K562 (cell line): ENCODE results near the gene ANKMY2. TPM values are rescaled to one million over a fixed set of nuclear protein-coding genes. Genes with fewer than 3 reads are reported as not detected.

Source experiments
- ATAC-seq: fragments of 200-7000 bp; cut with Tn5 transposase; 3 replicates; pipeline ENCODE4 v1.9.1; 2020; ENCODE audit warnings: moderate library complexity
- BruUV-seq: library from RNA; stranded (reverse); fragments of 400-500 nt; replicated peaks from 2 replicates; lab custom pipeline; 2021; lab: Mats Ljungman, UMichigan
- CTCF ChIA-PET: fragments of 300-600 bp; formaldehyde crosslinking; extraction: SDS; loops from one replicate; lab custom pipeline; 2021; ENCODE audit warnings: low intra/inter-chr PET ratio; lab: Yijun Ruan, JAX
- POLR2A ChIA-PET: fragments of 300-600, 350-650 bp; sonication (Branson Sonifier 250); formaldehyde crosslinking; extraction: SDS; loops from one replicate; lab custom pipeline; 2021; ENCODE audit warnings: antibody characterized with exemption, inconsistent platforms; lab: Yijun Ruan, JAX
- DNase-seq, 4 experiments: peaks; one replicate each; pipeline versions ENCODE4 v3.0.0 to v3.0.0-alpha.2; 2011 to 2018; ENCODE audit warnings: low spot score in 3 of 4, mixed read lengths in 3 of 4; ENCODE audit errors: extremely low read depth in 1 of 4
- FAIRE-seq: peaks from 2 replicates; lab custom pipeline; 2011; peaks lifted over from hg19 to GRCh38; lab: Jason Lieb, UNC
- H2AFZ ChIP-seq: 2 replicates; pipeline ENCODE4 v1.6.0; 2011; ENCODE audit warnings: low read depth, low read length, control low read depth, inconsistent platforms
- H3K27ac ChIP-seq: fragments of 200-600 bp; 3 replicates; pipeline ENCODE4 v1.8.0; 2011; ENCODE audit warnings: low read depth, mild to moderate bottlenecking, control low read depth, inconsistent platforms, low read length, moderate library complexity, mixed read lengths; ENCODE audit errors: extremely low read depth
- H3K27me3 ChIP-seq, 2 experiments: fragments of 300-600 bp in 1 of 2; 2 replicates in 1 of 2; 3 replicates in 1 of 2; pipeline versions ENCODE4 v1.6.0 to v1.8.0; 2011; ENCODE audit warnings: inconsistent platforms in 2 of 2, low read length in 2 of 2, mild to moderate bottlenecking in 1 of 2, mixed read lengths in 1 of 2, moderate library complexity in 1 of 2; ENCODE audit not compliant: control insufficient read depth in 2 of 2, insufficient read depth in 2 of 2
- H3K36me3 ChIP-seq: fragments of 300-600 bp; 3 replicates; pipeline ENCODE4 v1.8.0; 2011; ENCODE audit warnings: mild to moderate bottlenecking, low read length, inconsistent platforms; ENCODE audit not compliant: control insufficient read depth, insufficient read depth
- H3K4me1 ChIP-seq, 2 experiments: fragments of 200-600 bp in 1 of 2; replicated peaks in 1 of 2; 2 replicates in 1 of 2; 3 replicates in 1 of 2; pipeline versions ENCODE4 v1.5.1 to v1.8.0; 2011; ENCODE audit warnings: inconsistent platforms in 2 of 2, low read length in 2 of 2, mild to moderate bottlenecking in 1 of 2, mixed read lengths in 1 of 2, moderate library complexity in 1 of 2; ENCODE audit not compliant: control insufficient read depth in 2 of 2, insufficient read depth in 2 of 2
- H3K4me2 ChIP-seq: 2 replicates; pipeline ENCODE4 v1.6.1; 2011; ENCODE audit warnings: low read length, control low read depth, inconsistent platforms, mixed read lengths; ENCODE audit not compliant: insufficient read depth
- H3K4me3 ChIP-seq: fragments of 200-600 bp; sonication (generic), shearing (Covaris generic); 2 replicates; pipeline ENCODE4 v1.5.1; 2016; ENCODE audit warnings: control low read depth, inconsistent platforms
- H3K79me2 ChIP-seq: fragments of 200-600 bp; 3 replicates; pipeline ENCODE4 v1.8.0; 2011; ENCODE audit warnings: low read length, inconsistent platforms; ENCODE audit not compliant: control insufficient read depth, insufficient read depth
- H3K9ac ChIP-seq, 2 experiments: 2 replicates each; pipeline versions ENCODE4 v1.6.0 to v1.6.1; 2011; ENCODE audit warnings: low read depth in 2 of 2, low read length in 2 of 2, control low read depth in 1 of 2, inconsistent platforms in 1 of 2, mild to moderate bottlenecking in 1 of 2, mixed read lengths in 1 of 2; ENCODE audit not compliant: insufficient read depth in 1 of 2
- H3K9me1 ChIP-seq: one replicate; pipeline ENCODE4 v1.6.0; 2011; ENCODE audit warnings: inconsistent platforms, mild to moderate bottlenecking, low read length, moderate library complexity; ENCODE audit not compliant: control insufficient read depth, insufficient read depth
- H3K9me3 ChIP-seq: replicated peaks from 2 replicates; pipeline ENCODE4 v1.5.1; 2011; ENCODE audit warnings: low read depth, low read length, inconsistent platforms; ENCODE audit not compliant: control insufficient read depth, insufficient read depth
- H4K20me1 ChIP-seq: replicated peaks from 2 replicates; pipeline ENCODE4 v1.6.1; 2011; ENCODE audit warnings: low read length, inconsistent platforms, mixed read lengths; ENCODE audit not compliant: control insufficient read depth, insufficient read depth
- ATF7 ChIP-seq: fragments of 450-650 bp; IDR thresholded peaks from 2 replicates; pipeline ENCODE4 v1.7.1; 2014; ENCODE audit warnings: mild to moderate bottlenecking, moderate library complexity
- BRF1 ChIP-seq: IDR thresholded peaks from 3 replicates; pipeline ENCODE4 v1.6.1; 2011; ENCODE audit warnings: borderline replicate concordance, mild to moderate bottlenecking; ENCODE audit not compliant: insufficient read length; ENCODE audit errors: extremely low read depth
- FOSL1 ChIP-seq: fragments of 200-800 bp; sonication (Bioruptor generic); conservative IDR thresholded peaks from 2 replicates; pipeline ENCODE4 v1.6.1; 2016; ENCODE audit warnings: missing genetic modification characterization, missing compliant biosample characterization
- GATA2 ChIP-seq: sonication (generic); formaldehyde crosslinking; IDR thresholded peaks from 2 replicates; pipeline ENCODE4 v1.4.0; 2020; ENCODE audit warnings: mild to moderate bottlenecking, missing genetic modification reagents
- HLTF ChIP-seq: fragments of 450-650 bp; IDR thresholded peaks from 2 replicates; pipeline ENCODE4 v1.6.1; 2016
- HNRNPUL1 ChIP-seq: fragments of 200-400 bp; formaldehyde crosslinking; IDR thresholded peaks from 2 replicates; pipeline ENCODE4 v1.6.1; 2017; ENCODE audit warnings: low read length
- STAT5A ChIP-seq: IDR thresholded peaks from 2 replicates; pipeline ENCODE4 v1.6.1; 2012; ENCODE audit warnings: low read length, inconsistent platforms, borderline replicate concordance
- ZNF347 ChIP-seq: fragments of 450-650 bp; formaldehyde crosslinking; IDR thresholded peaks from 2 replicates; pipeline ENCODE4 v1.4.0; 2020; ENCODE audit warnings: low read depth, mild to moderate bottlenecking, moderate library complexity
- WGBS: fragments of 100-300 bp; shearing (Covaris generic); methylation state at CpG from one replicate; pipeline ENCODE4 v1.1.6; 2016; ENCODE audit warnings: low coverage, mixed read lengths; ENCODE audit not compliant: insufficient coverage; ENCODE audit errors: missing lambda C conversion rate; 5-methylcytosine and 5-hydroxymethylcytosine counted together
- in situ Hi-C: fragments of 300-500 bp; cut with MboI; formaldehyde crosslinking; loops from 4 replicates; pipeline ENCODE4 v1.15.0; 2018; ENCODE audit warnings: inconsistent platforms, mixed read lengths
- intact Hi-C: fragments of 100-400 bp; cut with micrococcal nuclease; formaldehyde crosslinking; loops from 2 replicates; pipeline ENCODE4 v1.14.2; 2022
- polyA plus RNA-seq, 8 experiments: library from polyadenylated mRNA; depleted of rRNA in 4 of 8; stranded (reverse) in 5 of 8; unstranded in 3 of 8; fragments of >200 nt; fragmentation: Nextera tagmentation in 2 of 8; fragmentation: Illumina TruSeq in 1 of 8; extraction: Ambion mirVana in 2 of 8; extraction: Trizol in 1 of 8; gene quantifications; 2 replicates each; pipeline versions ENCODE4 v1.2.1 to v1.2.3, GENCODE V29; 2011 to 2014; ENCODE audit warnings: inconsistent platforms in 1 of 8, missing spikeins in 1 of 8
- total RNA-seq, 7 experiments: library from RNA; depleted of rRNA in 6 of 7; stranded (reverse); fragments of >200 nt in 6 of 7; fragmentation: Illumina TruSeq in 2 of 7; extraction: Trizol in 2 of 7; gene quantifications; 2 replicates each; pipeline versions ENCODE4 v1.2.1 to v1.2.3, GENCODE V29; 2011 to 2021; ENCODE audit warnings: low replicate concordance in 1 of 7
- TF ChIP-seq, protein P1 (sequence below): sonication (generic); formaldehyde crosslinking; IDR thresholded peaks from 2 replicates; pipeline ENCODE4 v1.8.1; 2023; ENCODE audit warnings: mild to moderate bottlenecking, missing genetic modification reagents
- TF ChIP-seq, protein P2 (sequence below): conservative IDR thresholded peaks from 2 replicates; pipeline ENCODE4 v1.6.1; 2011; ENCODE audit warnings: low read depth, mild to moderate bottlenecking, low read length; ENCODE audit not compliant: control insufficient read depth
- TF ChIP-seq, protein P3 (sequence below): fragments of 450-650 bp; IDR thresholded peaks from 2 replicates; pipeline ENCODE4 v1.6.1; 2018; ENCODE audit not compliant: partially characterized antibody

Gene ANKMY2
- total and polyA plus RNA-seq, 9 of the 15 experiments (the other 6 are each of a cell fraction or from before 2014, with no cell fraction given) = 38.9 to 71.5 (median 48.8) TPM

DNA sequence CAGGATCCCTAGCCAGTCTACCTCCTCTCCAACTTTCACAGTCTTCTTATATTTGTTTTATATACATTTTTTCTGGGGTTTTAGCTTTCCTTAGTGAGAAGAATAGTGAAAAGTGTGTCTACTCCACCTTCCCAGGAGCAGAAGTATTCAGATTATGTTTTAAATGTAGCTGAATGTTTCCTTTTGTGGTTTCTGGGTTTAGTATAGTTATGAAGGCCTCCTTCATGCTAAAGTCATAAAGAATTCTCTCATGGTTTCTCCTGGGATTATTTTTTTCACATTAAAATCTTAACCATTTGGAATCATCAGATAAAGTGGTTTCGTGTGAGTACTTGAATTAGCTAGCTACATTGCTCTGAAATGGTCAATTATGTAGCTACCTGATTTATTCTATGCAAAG, 50.9 kb downstream of the ANKMY2 start:
- no peak for DNase-seq
- ATAC-seq = no peak
- H3K9me1 ChIP-seq = no peaks in the 10 kb centered on the region
- CTCF ChIA-PET = no interaction called here
- H4K20me1 ChIP-seq = no peaks in the 10 kb centered on the region
- intact Hi-C loops = no loop called here
- H2AFZ ChIP-seq = no peak overlapping the region
- H3K4me2 ChIP-seq = no peak overlapping the region
- no peak for TF ChIP-seq HNRNPUL1
- no peak for TF ChIP-seq FOSL1
- no peak for TF ChIP-seq ZNF347 (CRISPR knock-in tag)
- TF ChIP-seq STAT5A = no peak
- no peak for TF ChIP-seq BRF1
- TF ChIP-seq, protein P1, sequence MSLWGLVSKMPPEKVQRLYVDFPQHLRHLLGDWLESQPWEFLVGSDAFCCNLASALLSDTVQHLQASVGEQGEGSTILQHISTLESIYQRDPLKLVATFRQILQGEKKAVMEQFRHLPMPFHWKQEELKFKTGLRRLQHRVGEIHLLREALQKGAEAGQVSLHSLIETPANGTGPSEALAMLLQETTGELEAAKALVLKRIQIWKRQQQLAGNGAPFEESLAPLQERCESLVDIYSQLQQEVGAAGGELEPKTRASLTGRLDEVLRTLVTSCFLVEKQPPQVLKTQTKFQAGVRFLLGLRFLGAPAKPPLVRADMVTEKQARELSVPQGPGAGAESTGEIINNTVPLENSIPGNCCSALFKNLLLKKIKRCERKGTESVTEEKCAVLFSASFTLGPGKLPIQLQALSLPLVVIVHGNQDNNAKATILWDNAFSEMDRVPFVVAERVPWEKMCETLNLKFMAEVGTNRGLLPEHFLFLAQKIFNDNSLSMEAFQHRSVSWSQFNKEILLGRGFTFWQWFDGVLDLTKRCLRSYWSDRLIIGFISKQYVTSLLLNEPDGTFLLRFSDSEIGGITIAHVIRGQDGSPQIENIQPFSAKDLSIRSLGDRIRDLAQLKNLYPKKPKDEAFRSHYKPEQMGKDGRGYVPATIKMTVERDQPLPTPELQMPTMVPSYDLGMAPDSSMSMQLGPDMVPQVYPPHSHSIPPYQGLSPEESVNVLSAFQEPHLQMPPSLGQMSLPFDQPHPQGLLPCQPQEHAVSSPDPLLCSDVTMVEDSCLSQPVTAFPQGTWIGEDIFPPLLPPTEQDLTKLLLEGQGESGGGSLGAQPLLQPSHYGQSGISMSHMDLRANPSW (CRISPR knock-in tag) = no peak
- TF ChIP-seq, protein P2, sequence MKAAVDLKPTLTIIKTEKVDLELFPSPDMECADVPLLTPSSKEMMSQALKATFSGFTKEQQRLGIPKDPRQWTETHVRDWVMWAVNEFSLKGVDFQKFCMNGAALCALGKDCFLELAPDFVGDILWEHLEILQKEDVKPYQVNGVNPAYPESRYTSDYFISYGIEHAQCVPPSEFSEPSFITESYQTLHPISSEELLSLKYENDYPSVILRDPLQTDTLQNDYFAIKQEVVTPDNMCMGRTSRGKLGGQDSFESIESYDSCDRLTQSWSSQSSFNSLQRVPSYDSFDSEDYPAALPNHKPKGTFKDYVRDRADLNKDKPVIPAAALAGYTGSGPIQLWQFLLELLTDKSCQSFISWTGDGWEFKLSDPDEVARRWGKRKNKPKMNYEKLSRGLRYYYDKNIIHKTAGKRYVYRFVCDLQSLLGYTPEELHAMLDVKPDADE = no peak
- TF ChIP-seq GATA2 = no peak
- TF ChIP-seq, protein P3, sequence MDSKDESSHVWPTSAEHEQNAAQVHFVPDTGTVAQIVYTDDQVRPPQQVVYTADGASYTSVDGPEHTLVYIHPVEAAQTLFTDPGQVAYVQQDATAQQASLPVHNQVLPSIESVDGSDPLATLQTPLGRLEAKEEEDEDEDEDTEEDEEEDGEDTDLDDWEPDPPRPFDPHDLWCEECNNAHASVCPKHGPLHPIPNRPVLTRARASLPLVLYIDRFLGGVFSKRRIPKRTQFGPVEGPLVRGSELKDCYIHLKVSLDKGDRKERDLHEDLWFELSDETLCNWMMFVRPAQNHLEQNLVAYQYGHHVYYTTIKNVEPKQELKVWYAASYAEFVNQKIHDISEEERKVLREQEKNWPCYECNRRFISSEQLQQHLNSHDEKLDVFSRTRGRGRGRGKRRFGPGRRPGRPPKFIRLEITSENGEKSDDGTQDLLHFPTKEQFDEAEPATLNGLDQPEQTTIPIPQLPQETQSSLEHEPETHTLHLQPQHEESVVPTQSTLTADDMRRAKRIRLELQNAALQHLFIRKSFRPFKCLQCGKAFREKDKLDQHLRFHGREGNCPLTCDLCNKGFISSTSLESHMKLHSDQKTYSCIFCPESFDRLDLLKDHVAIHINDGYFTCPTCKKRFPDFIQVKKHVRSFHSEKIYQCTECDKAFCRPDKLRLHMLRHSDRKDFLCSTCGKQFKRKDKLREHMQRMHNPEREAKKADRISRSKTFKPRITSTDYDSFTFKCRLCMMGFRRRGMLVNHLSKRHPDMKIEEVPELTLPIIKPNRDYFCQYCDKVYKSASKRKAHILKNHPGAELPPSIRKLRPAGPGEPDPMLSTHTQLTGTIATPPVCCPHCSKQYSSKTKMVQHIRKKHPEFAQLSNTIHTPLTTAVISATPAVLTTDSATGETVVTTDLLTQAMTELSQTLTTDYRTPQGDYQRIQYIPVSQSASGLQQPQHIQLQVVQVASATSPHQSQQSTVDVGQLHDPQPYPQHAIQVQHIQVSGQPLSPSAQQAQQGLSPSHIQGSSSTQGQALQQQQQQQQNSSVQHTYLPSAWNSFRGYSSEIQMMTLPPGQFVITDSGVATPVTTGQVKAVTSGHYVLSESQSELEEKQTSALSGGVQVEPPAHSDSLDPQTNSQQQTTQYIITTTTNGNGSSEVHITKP = no peak
- no peak for TF ChIP-seq ATF7
- no peak for TF ChIP-seq HLTF
- no peak overlapping the region for H3K4me3 ChIP-seq
- H3K36me3 ChIP-seq = peaks cover 13% of the 10 kb centered on the region; the same call in 2 of the 3 replicates
- no peak overlapping the region for H3K9ac ChIP-seq
- H3K27me3 ChIP-seq = no peaks in the 10 kb centered on the region
- no peaks in the 10 kb centered on the region for H3K9me3 ChIP-seq
- no peak for FAIRE-seq
- in situ Hi-C loops = no loop called here
- no peaks in the 10 kb centered on the region for H3K79me2 ChIP-seq
- 67% methylated on average over 1 of the region's 1 CpG for WGBS
- H3K4me1 ChIP-seq = peaks cover 0 to 9% of the 10 kb centered on the region in 2 experiments; a peak in 2 of 5 replicates
- BruUV-seq = no TSS peak
- H3K27ac ChIP-seq = no peak overlapping the region
- POLR2A ChIA-PET = no interaction called here
